ENCODE results near the gene EIF2S1. TPM values are rescaled to one million over a fixed set of nuclear protein-coding genes. Genes with fewer than 3 reads are reported as not detected.
"Not testable (repeated sequence)": the region's sequence is repeated elsewhere in the genome, so short reads cannot be mapped to it uniquely, and the experiment has no call there.

The EIF2S1 gene
- total RNA-seq, 2 donors from 2014 or later: 64.4 to 75.4 TPM

- Histone ChIP-seq H3K4me1 (peaks cover 0 to 8% of the 10 kb centered on the region in 2 donors), H3K9me3 (no peaks in the 10 kb centered on the region), H3K4me3 (no peak overlapping the region), H3K27ac (no peak overlapping the region), H3K36me3 (no peaks in the 10 kb centered on the region), H3K27me3 (peaks cover 0 to 9% of the 10 kb centered on the region in 2 donors)
- no peak for DNase-seq (ENCODE audit: low spot score)
- no peak for TF ChIP-seq CTCF (IDR thresholded peaks at IDR 0.05)
These were observed 50.2 kb downstream of the EIF2S1 start for GRCh38 chr14:67410313-67410712.

DNA sequence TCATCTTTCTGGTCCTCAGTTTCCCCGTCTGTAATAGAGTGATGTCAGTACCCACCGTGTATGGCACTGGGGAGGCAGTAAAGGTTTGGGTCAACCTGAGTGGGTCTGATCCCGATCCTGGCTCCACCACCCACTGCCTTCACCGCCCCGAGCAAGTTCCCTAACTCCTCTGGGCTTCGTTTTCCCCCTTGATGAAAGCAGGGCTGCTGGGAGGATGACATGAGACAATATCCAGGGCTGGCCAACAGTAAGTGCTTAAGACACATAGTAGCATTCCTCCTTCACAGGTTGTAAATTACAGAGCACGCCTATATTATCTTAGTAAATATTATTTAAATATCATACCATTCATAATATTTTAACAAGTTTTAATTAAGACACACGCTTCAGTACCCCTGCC, 51.2 kb downstream of the EIF2S1 start:
- H3K9me3 ChIP-seq: no peaks in the 10 kb centered on the region
- peak overlapping the region in 1 of 2 donors; percentile 43 for H3K4me3 ChIP-seq
- H3K27ac ChIP-seq: no peak overlapping the region
- no peak for TF ChIP-seq CTCF (IDR thresholded peaks at IDR 0.05)
- H3K27me3 ChIP-seq: peaks cover 0 to 9% of the 10 kb centered on the region in 2 donors
- no peaks in the 10 kb centered on the region for H3K36me3 ChIP-seq
- DNase-seq (ENCODE audit: low spot score): no peak
- peaks cover 0 to 8% of the 10 kb centered on the region in 2 donors for H3K4me1 ChIP-seq

GRCh38 chr14:67411820-67412421, 51.8 kb downstream of the EIF2S1 start, which contains the start of gene PLEK2:
Gene PLEK2, minus strand, starts transcription at chr14:67412165. Its CDS starts 106 bp downstream, at chr14:67412059.
- H3K27ac ChIP-seq: no peak within 1 kb of the TSS
- peaks cover 0 to 8% of the 10 kb centered on the region in 2 donors for H3K4me1 ChIP-seq
- no peaks in the 10 kb centered on the region for H3K36me3 ChIP-seq
- TF ChIP-seq CTCF (IDR thresholded peaks at IDR 0.05): no peak
- H3K9me3 ChIP-seq: no peaks in the 10 kb centered on the region
- H3K27me3 ChIP-seq: peaks cover 0 to 9% of the 10 kb centered on the region in 2 donors
- peak within 1 kb of the TSS; percentile 27 to 43 for H3K4me3 ChIP-seq
- DNase-seq (ENCODE audit: low spot score): no peak

- peaks cover 0 to 8% of the 10 kb centered on the region in 2 donors for H3K4me1 ChIP-seq
- no peaks in the 10 kb centered on the region for H3K9me3 ChIP-seq
- H3K27ac ChIP-seq: no peak overlapping the region
- no peak for DNase-seq (ENCODE audit: low spot score)
- no peaks in the 10 kb centered on the region for H3K36me3 ChIP-seq
- TF ChIP-seq CTCF (IDR thresholded peaks at IDR 0.05): no peak
- peaks cover 0 to 9% of the 10 kb centered on the region in 2 donors for H3K27me3 ChIP-seq
- no peak overlapping the region for H3K4me3 ChIP-seq
These were observed 54.0 kb downstream of the EIF2S1 start for GRCh38 chr14:67413806-67414769.

GRCh38 chr14:67415610-67416009, 55.5 kb downstream of the EIF2S1 start:
- H3K36me3 ChIP-seq; H3K27me3 ChIP-seq; DNase-seq (ENCODE audit: low spot score); H3K27ac ChIP-seq; H3K4me1 ChIP-seq; H3K4me3 ChIP-seq; H3K9me3 ChIP-seq: not testable (repeated sequence)

DNA sequence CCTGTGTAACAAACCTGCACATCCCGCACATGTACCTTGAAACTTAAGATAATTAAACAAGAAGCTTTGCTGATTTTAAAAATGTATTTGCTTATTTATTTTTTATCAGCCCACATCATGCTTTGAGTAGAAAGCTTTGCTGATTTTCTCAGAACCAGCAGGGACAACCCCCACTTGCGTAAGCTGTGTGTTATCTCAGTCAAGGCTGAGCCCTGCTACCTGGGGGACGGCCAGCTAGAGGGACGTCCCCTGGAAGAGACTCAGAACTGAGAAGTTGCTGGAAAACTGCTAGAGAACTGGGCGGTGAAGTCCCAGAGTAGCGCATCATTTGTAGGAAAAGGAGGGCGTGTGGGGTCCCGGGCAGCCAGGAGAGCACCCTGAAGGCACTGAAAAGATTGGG, 56.0 kb downstream of the EIF2S1 start:
- Histone ChIP-seq H3K4me3 (no peak overlapping the region), H3K27me3 (peaks cover 0 to 9% of the 10 kb centered on the region in 2 donors), H3K9me3 (no peaks in the 10 kb centered on the region), H3K4me1 (peaks cover 0 to 8% of the 10 kb centered on the region in 2 donors), H3K36me3 (no peaks in the 10 kb centered on the region), H3K27ac (no peak overlapping the region)
- TF ChIP-seq CTCF (IDR thresholded peaks at IDR 0.05): no peak
- no peak for DNase-seq (ENCODE audit: low spot score)
